ENCODE measurements around the gene HDAC4.
A peak's percentile ranks its signal among the peaks of the same experiment; 100 is the strongest.

HDAC4 gene

DNA sequence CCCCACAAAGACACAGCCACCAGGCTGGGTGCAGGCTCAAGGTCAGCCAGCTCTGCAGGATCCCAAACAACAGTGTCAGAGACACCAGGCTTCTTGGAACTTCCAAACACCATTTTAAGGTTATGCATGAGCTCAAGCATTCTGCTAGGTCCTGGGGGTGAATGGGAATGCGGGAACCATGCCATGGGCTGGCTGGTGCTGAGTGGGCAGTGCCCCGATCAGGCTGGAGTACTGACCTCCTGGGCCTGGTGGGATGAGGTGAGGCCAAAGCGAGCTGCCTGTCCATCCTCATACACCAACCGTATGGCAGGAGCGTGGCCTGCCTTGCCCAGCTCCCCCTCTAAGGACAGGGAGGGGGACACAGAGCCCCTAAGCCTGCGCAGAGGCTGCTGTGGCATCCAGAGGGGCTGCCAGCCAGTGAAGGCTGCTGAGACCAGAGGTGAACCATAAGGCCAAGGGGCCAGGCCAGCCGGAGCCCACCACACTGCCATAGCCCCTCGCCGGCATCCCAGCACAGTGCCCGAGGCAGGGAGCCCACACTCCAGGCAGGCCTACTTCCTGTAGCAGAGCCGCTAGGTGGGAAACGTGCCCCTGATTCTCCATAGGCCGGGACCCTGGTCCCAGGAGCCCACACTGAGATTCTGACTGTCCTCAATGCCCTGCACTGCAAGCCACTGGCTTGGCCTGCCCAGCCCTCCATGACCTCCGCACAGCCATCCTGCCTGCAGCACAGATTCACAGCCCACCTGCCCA lies 135.0 kb downstream of the HDAC4 start:
- no peak for DNase-seq (ENCODE audit: low read depth)

DNA sequence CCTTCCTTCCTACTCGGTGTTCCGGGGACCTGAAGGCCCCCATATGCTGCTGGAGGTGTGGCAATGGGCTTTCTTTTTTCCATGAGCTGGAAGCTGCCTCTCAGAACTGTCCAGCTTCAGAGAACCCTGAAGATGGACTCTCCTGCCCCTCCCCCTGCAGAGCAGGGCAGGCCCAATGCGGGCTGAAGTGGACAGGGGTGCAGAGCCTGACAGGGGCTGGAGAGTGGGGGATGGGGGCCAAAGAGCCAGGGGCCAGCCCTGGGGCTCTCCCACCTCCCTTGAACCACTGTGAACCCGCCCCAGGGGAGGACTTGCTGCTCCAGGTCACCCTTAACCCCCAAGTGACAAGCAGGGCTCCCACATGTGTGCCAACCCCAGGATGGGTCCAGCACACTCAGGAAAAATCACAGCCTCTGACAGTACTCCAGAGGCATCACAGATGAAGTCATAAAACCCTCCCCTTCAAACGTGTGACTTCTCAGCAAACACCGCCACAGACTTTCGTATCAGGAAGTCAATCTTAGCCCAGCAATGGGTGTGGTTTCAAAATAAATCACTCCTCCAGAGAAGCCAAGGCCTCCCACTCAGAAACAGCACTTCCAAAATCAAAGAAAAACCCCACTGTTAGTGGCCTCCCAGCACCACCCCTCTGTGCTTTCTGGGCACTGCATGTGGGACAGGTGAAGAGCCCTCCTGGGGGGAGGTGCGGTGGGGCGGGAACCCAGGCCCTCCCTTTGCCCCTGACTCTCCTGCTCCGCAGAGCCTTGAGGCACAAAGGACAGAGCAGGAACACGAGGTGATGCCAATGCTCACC lies 135.8 kb downstream of the HDAC4 start:
- DNase-seq (ENCODE audit: low read depth), result peak; percentile 30

DNA sequence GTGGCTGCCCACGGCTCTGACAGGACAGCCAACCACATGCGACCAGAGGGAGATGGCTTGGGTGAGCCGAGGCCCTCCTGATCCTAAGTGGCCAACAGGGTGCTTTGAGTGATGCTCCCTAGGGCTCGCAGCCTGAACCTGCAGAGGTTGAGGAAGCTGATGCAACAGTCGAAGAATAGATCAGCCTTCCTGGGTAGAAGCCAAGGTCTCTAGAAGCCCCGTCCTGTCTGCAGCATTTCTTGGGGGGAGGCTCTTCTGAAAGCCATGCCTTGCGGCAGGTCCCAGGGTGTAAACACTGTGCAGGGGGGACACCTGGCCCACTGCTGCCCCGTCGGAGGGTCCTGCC lies 136.4 kb downstream of the HDAC4 start:
- DNase-seq (ENCODE audit: low read depth), result no peak

DNA sequence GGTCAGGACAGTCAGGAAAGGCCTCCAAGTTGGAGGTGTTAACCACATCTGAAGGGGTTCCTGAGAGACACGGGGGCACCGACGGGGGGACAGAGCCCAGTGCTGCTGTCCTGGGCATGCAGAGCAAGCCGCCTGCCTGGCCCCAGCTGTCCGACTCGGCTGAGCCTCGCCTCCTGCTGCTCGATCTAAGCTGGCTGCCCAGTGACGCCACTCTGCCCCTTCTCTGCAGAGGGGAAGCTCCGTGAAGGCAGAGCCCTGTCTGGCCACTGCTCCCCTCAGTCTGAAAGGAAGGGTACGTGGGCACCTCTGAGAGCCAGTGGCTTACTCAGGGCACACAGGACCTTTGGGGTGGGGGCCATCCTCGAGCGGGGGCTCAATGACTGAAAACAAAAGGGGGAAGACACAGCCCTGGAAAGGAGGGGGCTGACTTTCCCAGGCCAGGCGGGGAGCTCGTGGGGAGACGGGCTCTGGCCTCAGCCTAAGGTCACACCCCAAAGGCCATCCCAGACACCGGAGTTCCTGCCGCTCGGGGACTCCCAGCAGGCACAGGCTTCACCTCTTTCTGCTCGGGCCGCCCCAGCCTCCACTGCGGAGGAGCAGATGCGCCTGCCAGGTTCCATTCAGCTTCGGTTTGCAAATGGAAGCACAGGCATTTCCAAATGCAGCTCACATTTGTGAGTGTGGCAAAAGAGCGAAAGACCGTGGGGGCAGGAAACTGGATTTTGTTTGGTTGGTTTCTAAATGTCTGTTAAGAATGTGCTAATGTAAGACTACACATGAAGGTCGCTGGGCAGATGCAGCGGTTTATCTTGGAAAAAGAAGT lies 136.9 kb downstream of the HDAC4 start:
- DNase-seq (ENCODE audit: low read depth), result no peak

DNA sequence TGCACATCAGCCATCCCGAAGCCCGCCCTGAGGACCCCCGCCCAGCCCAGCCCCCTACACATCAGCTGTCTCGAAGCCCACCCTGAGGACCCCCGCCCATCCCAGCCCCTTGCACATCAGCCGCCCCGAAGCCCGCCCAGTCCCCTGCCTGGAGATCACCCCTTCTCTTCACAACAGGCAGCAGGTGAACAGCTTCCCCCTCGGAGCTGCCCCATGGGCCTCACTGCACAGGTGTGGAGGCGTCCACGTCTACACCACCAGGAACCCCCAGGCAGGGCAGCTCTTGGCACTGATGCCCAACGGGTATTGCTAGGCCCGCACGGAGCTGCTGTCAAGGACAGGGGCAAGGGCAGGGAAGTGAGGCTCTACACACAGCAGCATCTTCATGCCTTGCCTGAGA lies 137.6 kb downstream of the HDAC4 start:
- no peak for DNase-seq (ENCODE audit: low read depth)

DNA sequence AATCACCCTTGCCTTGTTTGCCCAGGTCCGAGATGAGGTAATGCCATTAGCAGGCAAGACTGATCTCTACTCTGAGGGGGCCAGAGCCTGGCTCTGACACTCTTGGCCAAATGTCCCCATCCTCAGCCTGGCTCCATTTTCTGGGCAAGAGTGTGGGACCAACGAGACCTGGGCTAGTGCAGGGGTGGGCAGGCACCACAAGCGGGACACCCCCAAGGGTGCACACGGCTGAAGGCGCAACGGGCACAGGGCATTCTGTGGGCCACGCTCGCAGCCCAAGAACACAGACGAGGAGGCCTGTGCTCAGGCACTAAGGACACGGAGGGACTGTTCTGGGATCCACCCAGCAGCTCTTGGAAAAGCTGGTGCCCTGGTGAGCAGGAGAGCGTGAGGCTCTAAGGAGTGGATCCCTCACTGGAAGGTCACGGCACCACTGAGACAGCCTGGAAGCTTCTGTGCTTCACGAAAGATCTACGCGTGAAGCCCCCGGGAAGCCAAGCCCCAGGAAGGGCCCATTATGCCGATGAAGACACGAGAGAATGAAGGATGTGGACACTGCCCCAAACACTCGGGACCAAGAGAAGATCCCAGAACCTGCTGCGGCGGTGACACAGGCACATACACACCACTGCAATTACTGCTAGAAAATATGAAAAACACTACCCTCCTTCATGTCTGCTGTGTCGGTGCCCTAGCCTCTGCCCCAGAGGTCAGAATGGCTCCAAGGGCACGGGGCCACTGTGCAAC lies 138.2 kb downstream of the HDAC4 start:
- DNase-seq (ENCODE audit: low read depth), result no peak

DNA sequence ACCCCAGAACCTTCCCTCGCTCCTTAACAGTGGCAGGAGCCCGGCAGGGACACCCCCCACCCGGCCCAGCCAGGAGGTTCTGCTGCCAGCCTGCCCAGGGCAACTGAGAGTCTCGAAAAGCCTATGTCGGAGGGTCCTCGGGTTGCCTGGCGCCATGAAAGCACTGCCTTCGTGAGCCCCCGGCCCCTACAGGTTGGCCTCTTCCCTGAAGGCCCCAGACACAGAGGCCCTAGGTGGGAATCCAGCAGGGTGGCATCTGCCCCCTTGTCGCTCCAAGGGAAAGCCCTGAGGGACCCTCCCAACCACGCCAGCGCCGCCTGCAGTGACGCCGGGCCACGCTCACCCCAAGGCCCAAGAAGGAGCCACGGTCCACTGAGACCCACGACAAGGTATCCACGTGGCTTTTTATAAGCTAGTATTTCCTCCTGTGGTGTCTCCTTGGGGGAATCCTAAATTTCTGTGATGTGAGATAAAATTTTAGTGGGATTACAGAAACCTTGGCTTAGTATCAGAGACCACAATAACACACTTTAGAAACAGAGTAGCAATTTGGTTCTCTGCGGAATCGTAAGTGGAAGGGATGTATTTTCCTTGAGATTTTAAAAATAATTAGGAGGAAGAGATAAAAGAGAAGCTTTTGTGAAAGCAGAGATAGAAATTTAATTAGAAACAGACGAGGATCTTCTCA lies 138.9 kb downstream of the HDAC4 start:
- no peak for DNase-seq (ENCODE audit: low read depth)

DNA sequence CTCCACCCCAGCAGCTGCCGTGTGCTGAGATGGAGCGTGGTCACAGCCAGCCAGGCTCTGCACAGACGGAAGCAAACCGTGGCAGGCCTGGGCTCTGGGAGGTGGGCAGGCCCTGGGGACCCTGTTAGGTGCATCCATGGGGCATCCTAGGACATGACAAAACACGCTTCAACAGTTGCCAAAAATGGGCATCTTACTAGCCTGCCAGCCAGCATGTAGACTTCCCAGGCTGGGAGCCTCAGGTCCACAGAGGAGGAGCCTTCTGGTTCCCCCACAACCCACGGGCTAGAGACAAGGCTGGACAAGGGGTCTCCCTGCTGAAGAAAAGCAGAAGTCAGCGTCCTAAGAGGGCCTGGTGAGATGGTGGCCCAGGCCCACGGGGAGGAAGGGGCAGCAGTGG lies 139.5 kb downstream of the HDAC4 start:
- no peak for DNase-seq (ENCODE audit: low read depth)

DNA sequence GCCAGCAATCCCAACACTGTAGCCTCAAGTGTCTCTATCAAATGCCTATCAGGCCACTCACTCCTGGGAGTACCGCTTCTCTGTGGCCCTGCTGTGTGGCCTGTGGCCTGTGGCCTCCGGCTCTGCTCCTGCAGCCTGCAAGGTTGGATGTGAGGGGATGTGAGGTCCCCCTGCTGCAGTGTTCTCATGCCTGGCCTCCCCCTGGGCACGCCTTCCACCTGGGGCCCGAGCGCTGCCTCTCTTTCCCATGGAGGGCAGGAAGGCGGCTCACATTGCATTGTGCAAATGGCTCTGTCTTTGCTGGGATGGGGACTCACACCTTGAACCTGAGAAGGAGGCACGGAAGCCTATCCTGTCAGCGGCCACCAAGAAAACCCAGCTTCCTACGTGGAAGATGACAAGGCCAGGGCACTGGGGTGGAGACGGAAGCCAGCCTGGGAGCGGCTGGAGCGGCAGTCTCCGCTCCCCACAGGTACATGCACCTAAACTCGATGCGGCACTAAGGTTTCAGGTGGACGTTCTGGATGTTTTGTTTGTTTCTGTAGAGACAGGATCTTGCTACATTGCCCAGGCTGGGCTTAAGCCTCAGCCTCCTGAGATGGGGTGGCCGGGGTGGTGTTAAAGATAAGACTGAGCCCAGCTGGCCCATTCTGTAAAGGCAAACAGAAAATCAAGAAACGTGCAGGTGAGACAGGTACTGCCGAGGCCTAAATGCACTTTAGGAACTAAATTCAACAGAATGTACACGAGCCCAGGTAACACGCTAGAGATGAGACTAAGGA lies 140.1 kb downstream of the HDAC4 start:
- DNase-seq (ENCODE audit: low read depth), result no peak

DNA sequence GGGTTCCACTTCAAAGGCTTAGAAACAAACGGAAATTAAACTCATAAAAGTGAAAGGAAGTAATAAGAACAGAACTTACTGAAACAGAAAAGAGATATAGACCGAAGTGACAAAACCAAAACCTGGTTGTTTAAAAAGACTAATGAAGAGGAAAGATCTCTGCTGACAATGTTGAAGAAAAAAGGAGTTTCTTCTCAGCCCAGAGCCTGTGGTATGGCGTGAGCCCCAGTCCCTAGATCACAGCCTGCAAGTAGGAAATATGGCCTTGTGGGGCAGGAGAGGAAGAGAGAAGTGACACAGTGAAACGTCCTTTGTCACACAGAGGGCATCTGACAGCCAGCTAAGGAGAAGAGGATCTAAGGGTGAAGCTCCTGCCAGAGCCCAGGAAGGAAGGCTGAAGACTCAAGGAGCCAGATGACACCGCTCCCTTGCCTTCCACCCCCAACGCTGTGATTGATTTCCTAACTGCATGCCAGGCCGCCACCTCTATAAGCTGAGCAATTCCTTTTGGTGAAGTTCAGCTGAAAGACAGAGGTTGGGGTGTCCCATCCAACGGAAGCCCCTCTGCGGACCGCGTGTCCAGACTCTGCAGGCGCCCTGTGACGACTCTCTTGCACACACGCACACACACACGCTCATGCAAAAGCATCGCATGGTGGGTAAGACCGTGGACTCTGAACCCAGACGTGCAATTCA lies 141.1 kb downstream of the HDAC4 start:
- no peak for DNase-seq (ENCODE audit: low read depth)

DNA sequence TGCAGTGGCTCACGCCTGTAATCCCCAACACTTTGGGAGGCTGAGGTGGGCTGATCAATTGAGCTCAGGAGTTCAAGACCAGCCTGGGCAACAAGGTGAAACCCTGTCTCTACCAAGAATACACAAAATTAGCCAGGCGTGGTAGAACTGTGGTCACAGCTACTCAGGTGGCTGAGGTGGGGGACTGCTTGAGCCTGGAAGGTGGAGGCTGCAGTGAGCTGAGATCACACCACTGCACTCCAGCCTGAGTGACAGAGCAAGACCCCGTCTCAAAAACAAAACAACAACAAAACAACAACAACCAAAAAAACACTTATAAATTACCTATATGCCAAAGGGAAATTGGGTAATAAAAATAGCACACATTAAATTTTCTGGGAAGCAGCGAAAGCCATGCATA lies 141.6 kb downstream of the HDAC4 start:
- DNase-seq (ENCODE audit: low read depth), result no peak

DNA sequence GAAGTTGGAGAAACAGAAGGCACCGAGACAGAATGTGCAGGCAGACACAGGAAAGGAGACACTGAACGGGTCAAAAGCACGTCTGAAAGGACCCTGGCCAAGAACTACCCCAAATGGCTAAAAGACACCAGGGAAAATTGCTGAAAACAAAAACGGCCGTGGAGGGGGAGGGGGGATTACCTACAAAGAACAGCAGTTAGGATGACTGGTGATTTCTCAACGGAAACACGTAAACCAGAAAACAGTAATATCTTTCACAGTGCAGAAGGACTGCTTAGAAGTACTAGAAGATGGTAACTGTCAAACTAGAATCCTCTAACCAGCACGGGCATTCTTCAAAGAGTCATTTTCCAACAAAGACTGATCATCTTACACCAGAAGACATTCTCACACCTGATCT lies 142.6 kb downstream of the HDAC4 start:
- DNase-seq (ENCODE audit: low read depth), result no peak

DNA sequence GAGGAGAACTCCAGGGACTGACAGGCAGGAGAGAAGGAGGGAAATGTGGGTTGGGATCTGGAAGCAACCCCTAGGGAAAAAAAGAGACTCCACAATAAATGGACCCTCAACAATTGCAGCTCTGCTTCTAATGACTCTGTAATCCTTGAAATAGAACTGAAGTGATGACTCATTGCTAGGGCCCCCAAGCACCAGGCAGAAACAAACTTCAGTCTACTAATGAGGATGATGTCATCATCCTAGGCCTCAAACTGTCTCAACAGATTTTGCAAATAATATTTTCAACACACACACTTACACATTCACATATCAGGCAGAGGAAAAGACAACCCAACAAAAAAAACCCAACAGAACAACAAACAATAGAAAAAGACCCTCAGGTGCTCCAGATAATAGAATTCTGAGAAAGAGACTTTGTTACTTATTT lies 143.3 kb downstream of the HDAC4 start:
- no peak for DNase-seq (ENCODE audit: low read depth)

DNA sequence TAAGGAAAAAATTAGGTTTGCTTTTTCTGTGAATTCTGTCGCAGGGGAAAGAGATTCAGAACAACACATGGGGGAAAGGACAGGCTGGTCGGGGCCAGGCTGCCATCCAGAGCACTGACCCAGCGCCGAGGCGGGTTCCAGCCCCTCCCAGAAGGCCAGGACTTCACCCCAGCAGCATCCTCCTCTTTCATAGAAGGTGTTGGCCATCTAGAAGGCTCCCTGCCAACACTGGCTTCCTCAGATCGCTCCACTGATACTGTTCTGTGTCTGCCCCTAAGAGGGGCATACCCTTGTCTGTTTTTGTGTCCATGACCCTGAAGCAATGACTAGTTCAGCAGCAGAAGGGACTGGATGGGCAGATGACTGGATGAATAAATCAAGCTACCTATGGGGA lies 144.5 kb downstream of the HDAC4 start:
- no peak for DNase-seq (ENCODE audit: low read depth)

DNA sequence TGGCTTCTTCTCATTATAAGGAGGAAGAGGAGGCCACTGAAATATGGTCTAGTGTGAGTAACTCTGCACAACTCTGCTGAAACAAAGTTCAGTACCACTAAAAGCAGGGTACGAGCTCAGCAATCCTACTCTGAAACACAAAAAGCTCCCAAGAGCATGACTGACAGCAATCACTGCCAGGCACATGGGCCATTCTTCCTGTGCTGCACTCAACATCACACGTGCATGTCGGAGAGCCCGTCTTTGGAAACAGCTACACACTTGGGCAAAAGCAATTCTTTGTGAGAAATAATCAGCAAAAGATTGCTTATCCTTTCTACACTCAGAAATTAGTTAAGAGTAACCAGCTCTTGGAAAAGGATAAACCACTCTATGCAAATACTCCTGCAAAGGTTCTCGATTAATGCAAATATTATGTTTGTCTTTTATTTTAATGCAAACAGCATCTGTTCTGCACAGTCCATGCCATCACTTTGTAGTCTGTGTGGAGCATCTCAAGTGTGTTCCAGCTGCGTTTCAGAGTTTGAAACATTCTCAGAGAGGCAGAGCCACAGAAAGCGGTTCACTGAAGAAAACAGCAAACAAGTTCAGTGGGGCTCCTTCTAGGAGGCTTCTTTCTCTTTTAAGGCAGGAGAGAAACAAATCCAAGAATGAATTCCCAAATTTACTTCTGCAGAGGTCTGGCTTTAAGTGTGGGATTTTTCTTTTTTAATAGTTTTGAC lies 145.0 kb downstream of the HDAC4 start:
- no peak for DNase-seq (ENCODE audit: low read depth)

DNA sequence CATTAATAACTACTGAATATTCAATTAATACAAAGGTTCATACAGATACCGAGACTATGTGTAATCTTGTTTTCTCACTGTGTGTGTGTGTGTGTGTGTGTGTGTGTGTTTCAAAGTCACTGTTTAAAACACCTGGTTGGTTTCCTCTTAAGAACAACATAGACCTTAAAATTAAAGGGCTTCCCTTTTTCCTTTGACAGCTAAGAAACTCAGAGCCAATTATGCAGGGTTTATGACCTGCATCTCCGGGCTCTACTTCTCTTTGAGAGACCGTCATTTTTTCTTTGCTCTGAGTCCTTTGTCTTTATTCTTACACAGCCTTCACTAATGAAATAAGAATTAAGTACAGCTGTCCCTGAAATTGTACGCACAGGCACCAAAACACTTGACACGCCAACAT lies 145.6 kb downstream of the HDAC4 start:
- no peak for DNase-seq (ENCODE audit: low read depth)

DNA sequence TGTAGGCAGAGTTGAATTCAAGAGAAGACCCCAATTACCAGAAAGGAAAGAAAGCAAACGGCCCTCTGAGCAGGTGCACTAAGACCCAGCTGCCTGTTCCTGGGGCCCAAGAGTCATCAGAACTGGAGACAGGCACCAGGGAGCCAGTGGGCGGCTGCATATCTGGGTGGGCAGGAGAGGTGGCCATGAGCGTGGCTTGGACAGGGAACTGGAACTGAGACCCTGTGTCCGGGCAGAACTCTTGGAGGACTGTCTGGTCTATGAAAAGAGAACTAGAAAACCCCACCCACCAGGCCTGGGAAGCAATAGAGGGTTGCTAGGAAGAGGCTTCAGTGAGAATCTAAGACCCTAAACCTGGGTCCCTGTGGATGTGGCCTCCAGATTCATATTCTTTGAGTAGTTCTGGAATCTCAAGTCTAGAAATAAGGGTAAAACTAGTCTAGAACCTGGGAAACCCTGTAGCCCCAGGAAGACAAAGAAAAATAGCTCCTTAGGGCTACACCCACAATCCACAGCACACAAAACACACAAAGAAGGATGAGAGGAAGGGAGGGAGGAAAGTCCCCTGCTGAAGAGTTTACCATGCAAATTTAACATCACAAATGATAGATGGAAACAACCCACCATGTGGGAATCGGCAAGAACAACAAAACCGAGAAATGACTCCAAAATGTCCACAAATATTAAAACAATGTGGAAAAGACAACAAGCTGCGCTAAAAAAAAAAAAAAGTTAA lies 147.0 kb downstream of the HDAC4 start:
- no peak for DNase-seq (ENCODE audit: low read depth)

DNA sequence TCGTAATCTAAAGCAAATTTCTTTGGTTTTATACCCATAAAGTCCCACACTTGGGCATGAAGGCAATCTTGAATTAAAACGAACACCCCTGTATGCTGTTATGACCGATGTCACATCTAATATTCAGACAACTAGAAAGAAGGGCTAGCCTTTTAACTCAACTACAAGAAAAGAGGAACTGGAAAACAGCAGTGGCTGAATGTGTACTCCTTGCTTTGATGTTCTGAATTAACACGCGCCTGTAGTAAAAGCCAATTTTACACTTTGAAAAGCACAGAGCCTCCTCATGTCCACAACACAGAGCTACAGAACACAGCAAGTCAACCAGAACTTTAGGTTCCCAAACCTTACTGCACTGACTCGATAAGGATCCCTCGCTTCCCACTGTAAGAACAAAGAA lies 147.6 kb downstream of the HDAC4 start:
- no peak for DNase-seq (ENCODE audit: low read depth)

DNA sequence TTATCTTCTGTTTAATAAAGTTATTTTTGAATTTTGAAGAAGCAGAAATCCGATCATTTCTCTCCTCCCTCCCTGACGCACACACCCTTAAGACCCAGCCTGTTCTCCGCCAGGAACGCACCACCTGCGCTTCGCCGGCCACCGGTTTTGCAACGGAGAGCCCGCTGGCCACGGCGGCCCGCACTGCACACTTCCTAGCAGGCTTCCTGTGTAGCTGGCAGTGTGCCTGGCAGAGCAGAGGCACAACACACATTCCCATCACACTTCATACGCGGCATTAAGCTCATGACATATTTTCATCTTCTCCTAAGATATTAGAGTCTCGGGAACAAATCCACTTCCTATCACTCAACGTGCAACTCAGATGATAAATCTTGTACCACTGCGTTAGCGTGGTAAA lies 148.0 kb downstream of the HDAC4 start:
- no peak for DNase-seq (ENCODE audit: low read depth)
